ENCODE data around the gene ZMIZ2. TPM values are rescaled to one million over a fixed set of nuclear protein-coding genes. Genes with fewer than 3 reads are reported as not detected.
A peak's percentile ranks its signal among the peaks of the same experiment; 100 is the strongest.

Gene ZMIZ2
- total RNA-seq, 4 donors from 2014 or later = 12.4 to 36.0 (median 28.4) TPM

DNA sequence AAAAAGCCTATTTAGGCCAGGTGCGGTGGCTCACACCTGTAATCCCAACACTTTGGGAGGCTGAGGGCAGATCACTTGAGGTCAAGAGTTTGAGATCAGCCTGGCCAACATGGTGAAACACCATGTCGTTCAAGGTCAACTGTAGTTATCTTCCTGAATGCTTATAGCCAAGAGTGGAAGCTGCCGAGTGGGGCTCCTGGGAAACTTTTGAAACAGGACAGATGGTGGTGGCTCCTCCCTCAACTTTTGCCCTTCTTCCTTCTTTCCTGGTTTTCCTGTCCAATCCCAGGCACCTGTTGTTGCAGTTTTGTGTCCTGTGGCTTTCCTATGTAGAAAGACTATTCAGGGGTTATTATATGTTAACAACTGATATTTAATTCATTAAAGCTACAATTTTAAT, 39.1 kb downstream of the ZMIZ2 start:
- Histone ChIP-seq H3K27me3 (no peaks in the 10 kb centered on the region), H3K9me3 (peaks cover 0 to 7% (median 0%) of the 10 kb centered on the region in 4 donors), H3K4me1 (peaks cover 0 to 11% (median 4%) of the 10 kb centered on the region in 4 donors), H3K4me3 (no peak overlapping the region), H3K27ac (replicated peaks in 1 of 4) (no peak overlapping the region), H3K36me3 (no peaks in the 10 kb centered on the region)
- DNase-seq (ENCODE audit: extremely low spot score) = no peak
- intact Hi-C loops (cut with DNase I) = no loop called here
- WGBS = 81% methylated on average over 3 of the region's 3 CpGs
- TF ChIP-seq, protein P1, sequence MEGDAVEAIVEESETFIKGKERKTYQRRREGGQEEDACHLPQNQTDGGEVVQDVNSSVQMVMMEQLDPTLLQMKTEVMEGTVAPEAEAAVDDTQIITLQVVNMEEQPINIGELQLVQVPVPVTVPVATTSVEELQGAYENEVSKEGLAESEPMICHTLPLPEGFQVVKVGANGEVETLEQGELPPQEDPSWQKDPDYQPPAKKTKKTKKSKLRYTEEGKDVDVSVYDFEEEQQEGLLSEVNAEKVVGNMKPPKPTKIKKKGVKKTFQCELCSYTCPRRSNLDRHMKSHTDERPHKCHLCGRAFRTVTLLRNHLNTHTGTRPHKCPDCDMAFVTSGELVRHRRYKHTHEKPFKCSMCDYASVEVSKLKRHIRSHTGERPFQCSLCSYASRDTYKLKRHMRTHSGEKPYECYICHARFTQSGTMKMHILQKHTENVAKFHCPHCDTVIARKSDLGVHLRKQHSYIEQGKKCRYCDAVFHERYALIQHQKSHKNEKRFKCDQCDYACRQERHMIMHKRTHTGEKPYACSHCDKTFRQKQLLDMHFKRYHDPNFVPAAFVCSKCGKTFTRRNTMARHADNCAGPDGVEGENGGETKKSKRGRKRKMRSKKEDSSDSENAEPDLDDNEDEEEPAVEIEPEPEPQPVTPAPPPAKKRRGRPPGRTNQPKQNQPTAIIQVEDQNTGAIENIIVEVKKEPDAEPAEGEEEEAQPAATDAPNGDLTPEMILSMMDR (IDR thresholded peaks at IDR 0.05) = no peak
- TF ChIP-seq POLR2A (IDR thresholded peaks at IDR 0.05; ENCODE audit: low read depth) = no peak
- no peak for TF ChIP-seq EP300 (IDR thresholded peaks at IDR 0.05)
- TF ChIP-seq POLR2AphosphoS5 (IDR thresholded peaks at IDR 0.05) = no peak

DNA sequence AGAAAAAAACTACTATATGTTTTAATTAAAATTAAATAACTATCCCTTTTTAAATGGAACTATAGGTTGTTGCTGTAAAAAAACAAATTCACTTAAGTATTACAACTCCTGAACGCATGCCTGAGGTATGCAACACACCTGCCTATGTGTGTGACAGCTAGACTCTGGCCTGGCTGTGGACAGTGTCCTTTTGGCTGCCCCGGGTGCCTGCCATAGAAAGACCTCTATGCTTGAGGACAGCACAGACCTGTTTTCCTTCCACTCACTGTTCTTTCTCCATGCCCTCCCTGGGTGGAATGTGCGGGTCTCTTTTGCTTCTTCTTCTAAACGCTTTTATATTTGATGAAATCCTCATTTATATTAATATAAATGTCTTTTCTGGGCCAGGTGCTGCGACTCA, 41.3 kb downstream of the ZMIZ2 start:
- H3K27me3 ChIP-seq = no peaks in the 10 kb centered on the region
- peaks cover 0 to 13% (median 8%) of the 10 kb centered on the region in 4 donors for H3K4me1 ChIP-seq
- no peak for DNase-seq (ENCODE audit: extremely low spot score)
- no peak for TF ChIP-seq POLR2A (IDR thresholded peaks at IDR 0.05; ENCODE audit: low read depth)
- no peak for TF ChIP-seq EP300 (IDR thresholded peaks at IDR 0.05)
- TF ChIP-seq, protein P1 (IDR thresholded peaks at IDR 0.05) = no peak
- TF ChIP-seq POLR2AphosphoS5 (IDR thresholded peaks at IDR 0.05) = no peak
- intact Hi-C loops (cut with DNase I) = no loop called here
- H3K4me3 ChIP-seq = no peak overlapping the region
- H3K36me3 ChIP-seq = no peaks in the 10 kb centered on the region
- H3K27ac ChIP-seq (replicated peaks in 1 of 4) = no peak overlapping the region
- WGBS = 79% methylated on average over 5 of the region's 5 CpGs
- no peaks in the 10 kb centered on the region for H3K9me3 ChIP-seq

DNA sequence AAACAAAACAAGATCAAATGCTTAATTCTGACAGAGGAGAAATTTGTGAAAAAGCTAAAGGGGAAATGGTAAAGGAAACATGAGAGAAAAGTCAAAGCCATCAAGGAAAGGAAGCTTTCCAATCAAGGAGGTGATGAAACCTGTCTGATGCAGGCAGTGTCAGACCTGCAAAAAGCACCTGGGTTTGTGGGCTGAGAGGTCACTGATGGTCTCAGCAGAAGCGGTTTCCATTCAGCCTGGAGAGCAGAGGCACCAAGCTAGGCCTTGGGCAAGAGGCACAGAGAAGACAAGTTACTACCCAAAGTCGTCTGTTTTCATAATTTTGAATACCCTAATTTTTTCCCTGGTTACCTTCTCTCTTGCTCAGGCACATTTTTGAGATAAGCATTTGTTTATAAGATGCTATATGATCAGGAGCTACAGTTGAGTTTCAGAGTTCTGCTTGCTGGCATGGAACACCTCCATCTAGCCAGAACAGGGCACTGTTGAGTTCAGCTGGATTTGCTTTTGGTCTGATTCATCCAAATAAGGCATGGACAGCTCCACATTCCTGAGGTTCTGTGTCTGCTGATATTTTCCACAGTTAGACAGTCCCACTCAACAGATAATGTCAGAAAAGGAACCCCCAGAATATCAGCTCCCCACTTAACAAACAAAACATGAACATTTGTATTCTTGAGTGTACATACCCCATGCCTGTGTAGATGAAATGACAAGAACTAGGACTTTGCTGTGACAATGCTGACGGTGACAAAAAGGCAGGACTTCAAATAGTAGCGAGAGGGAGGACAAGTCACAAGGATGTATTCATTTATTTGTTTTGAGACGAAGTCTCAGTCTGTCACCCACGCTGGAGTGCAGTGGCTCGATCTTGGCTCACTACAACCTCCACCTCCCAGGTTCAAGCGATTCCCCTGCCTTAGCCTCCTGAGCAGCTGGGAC, 42.9 kb downstream of the ZMIZ2 start:
- intact Hi-C loops (cut with DNase I) = no loop called here
- no peak for TF ChIP-seq POLR2A (IDR thresholded peaks at IDR 0.05; ENCODE audit: low read depth)
- TF ChIP-seq, protein P1 (IDR thresholded peaks at IDR 0.05) = peak in 1 of 3 experiments; percentile 16
- Histone ChIP-seq H3K4me3 (no peak overlapping the region), H3K36me3 (no peaks in the 10 kb centered on the region), H3K27ac (replicated peaks in 1 of 4) (peak overlapping the region in 3 of 4 donors; percentile 29 to 54 (median 32)), H3K4me1 (peaks cover 3 to 23% (median 16%) of the 10 kb centered on the region in 4 donors), H3K27me3 (no peaks in the 10 kb centered on the region), H3K9me3 (no peaks in the 10 kb centered on the region)
- WGBS = 78% methylated on average over 8 of the region's 8 CpGs
- no peak for DNase-seq (ENCODE audit: extremely low spot score)

DNA sequence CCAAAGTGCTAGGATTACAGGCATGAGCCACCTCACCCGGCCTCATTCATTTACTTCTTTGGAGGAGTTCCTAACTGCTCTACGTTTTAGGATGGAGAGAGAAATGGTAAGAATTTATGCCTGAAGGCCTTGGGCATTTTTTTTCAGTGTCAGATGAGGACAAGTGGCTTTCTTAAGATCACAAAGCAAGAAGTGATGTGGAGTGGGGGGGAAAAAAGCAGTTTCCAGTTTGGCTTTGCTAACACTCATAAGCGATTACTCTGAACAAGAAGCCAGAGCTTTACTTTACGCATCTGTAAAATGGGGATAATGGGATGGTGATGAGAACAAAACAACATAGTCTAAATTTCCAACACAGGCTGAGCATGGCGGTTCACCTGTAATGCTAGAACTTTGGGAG, 45.3 kb downstream of the ZMIZ2 start:
- Histone ChIP-seq H3K27ac (replicated peaks in 1 of 4) (peak overlapping the region; percentile 23 to 60 (median 53)), H3K4me1 (peaks cover 13 to 37% (median 30%) of the 10 kb centered on the region in 4 donors), H3K36me3 (peaks cover 0 to 4% (median 1%) of the 10 kb centered on the region in 4 donors), H3K9me3 (no peaks in the 10 kb centered on the region), H3K27me3 (no peaks in the 10 kb centered on the region), H3K4me3 (no peak overlapping the region)
- intact Hi-C loops (cut with DNase I) = loop anchor here (2.0 kb wide), 1 partner anchor 43 kb away; no protein-coding TSS in a partner anchor
- TF ChIP-seq EP300 (IDR thresholded peaks at IDR 0.05) (no peak), POLR2A (IDR thresholded peaks at IDR 0.05; ENCODE audit: low read depth) (no peak)
- DNase-seq (ENCODE audit: extremely low spot score) = no peak
- WGBS = 69% methylated on average over 5 of the region's 5 CpGs

DNA sequence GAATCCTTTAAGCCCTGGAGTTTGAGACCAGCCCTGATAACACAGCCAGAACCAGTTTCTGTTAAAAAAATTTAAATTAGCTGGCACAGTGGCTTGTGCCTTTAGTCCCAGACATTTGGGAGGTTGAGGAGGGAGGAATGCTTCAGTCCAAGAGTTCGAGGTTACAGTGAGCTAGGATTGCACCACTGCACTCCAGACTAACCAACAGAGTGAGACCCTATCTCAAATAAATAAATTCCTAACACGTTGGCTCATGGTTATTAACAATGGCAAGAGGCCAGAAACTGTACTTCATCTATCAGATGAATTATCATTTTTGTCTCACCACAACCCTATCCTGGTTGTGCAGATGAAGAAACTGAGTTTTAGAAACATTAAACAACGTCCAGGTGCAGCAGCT, 45.7 kb downstream of the ZMIZ2 start:
- no peak for TF ChIP-seq EP300 (IDR thresholded peaks at IDR 0.05)
- TF ChIP-seq, protein P1 (IDR thresholded peaks at IDR 0.05) = no peak
- H3K27ac ChIP-seq (replicated peaks in 1 of 4) = peak overlapping the region; percentile 23 to 60 (median 53)
- intact Hi-C loops (cut with DNase I) = loop anchor here (2.0 kb wide), 1 partner anchor 44 kb away; no protein-coding TSS in a partner anchor
- H3K4me1 ChIP-seq = peaks cover 17 to 42% (median 34%) of the 10 kb centered on the region in 4 donors
- WGBS = 48% methylated on average over 3 of the region's 3 CpGs
- peaks cover 0 to 8% (median 4%) of the 10 kb centered on the region in 4 donors for H3K36me3 ChIP-seq
- no peaks in the 10 kb centered on the region for H3K27me3 ChIP-seq
- no peak for DNase-seq (ENCODE audit: extremely low spot score)
- H3K9me3 ChIP-seq = no peaks in the 10 kb centered on the region
- no peak overlapping the region for H3K4me3 ChIP-seq

Data from esophagus muscularis mucosa (tissue), 4 donors.